GM12878 (cell line): Measurements from ENCODE around the gene HOXA1. TPM values are rescaled to one million over a fixed set of nuclear protein-coding genes. Genes with fewer than 3 reads are reported as not detected.

Experiments
- BCL11A ChIP-seq: IDR thresholded peaks from 2 replicates; pipeline ENCODE4 v1.6.1; 2011; ENCODE audit warnings: low read depth, low read length
- BHLHE40 ChIP-seq, 2 experiments: fragments of 450-650 bp in 1 of 2; IDR thresholded peaks; 2 replicates each; pipeline ENCODE4 v1.6.1; 2011 to 2017; ENCODE audit warnings: low read depth in 2 of 2, borderline replicate concordance in 1 of 2, improper control_type of control experiment in 1 of 2, low read length in 1 of 2, mild to moderate bottlenecking in 1 of 2
- CREM ChIP-seq: IDR thresholded peaks from 2 replicates; pipeline ENCODE4 v1.6.1; 2014; ENCODE audit warnings: antibody characterized with exemption, low read depth
- EGR1 ChIP-seq, 2 experiments: IDR thresholded peaks; 1 replicate in 1 of 2; 2 replicates in 1 of 2; pipeline ENCODE4 v1.6.1; 2011 to 2012; ENCODE audit warnings: low read depth in 2 of 2, low read length in 2 of 2, borderline replicate concordance in 1 of 2, mild to moderate bottlenecking in 1 of 2, moderate library complexity in 1 of 2
- FOS ChIP-seq: IDR thresholded peaks from 3 replicates; pipeline ENCODE4 v1.6.1; 2011; ENCODE audit warnings: borderline replicate concordance; ENCODE audit not compliant: insufficient read length; ENCODE audit errors: extremely low read depth
- GATAD2B ChIP-seq: fragments of 450-650 bp; conservative IDR thresholded peaks from 2 replicates; pipeline ENCODE4 v1.6.1; 2017; ENCODE audit warnings: low read depth, mild to moderate bottlenecking, moderate library complexity
- HDAC6 ChIP-seq: fragments of 200-600 bp; sonication (generic); IDR thresholded peaks from one replicate; pipeline ENCODE4 v1.8.0; 2017; ENCODE audit warnings: antibody characterized with exemption; ENCODE audit not compliant: unreplicated experiment
- JUNB ChIP-seq: IDR thresholded peaks from 2 replicates; pipeline ENCODE4 v1.6.1; 2016; ENCODE audit warnings: antibody characterized with exemption, mild to moderate bottlenecking
- NFYB ChIP-seq: IDR thresholded peaks from 2 replicates; pipeline ENCODE4 v1.6.1; 2011; ENCODE audit warnings: low read depth, mild to moderate bottlenecking, low read length, improper control_type of control experiment, moderate library complexity; ENCODE audit not compliant: insufficient read depth
- PKNOX1 ChIP-seq: fragments of 450-650 bp; IDR thresholded peaks from 2 replicates; pipeline ENCODE4 v1.6.1; 2016; ENCODE audit warnings: mild to moderate bottlenecking
- POLR2AphosphoS5 ChIP-seq: IDR thresholded peaks from 2 replicates; pipeline ENCODE4 v1.6.1; 2011; ENCODE audit warnings: mild to moderate bottlenecking, low read length, inconsistent platforms
- RAD51 ChIP-seq: fragments of 450-650 bp; IDR thresholded peaks from 2 replicates; pipeline ENCODE4 v1.6.1; 2016; ENCODE audit warnings: moderate library complexity, mild to moderate bottlenecking, inconsistent platforms
- RB1 ChIP-seq: fragments of 450-650 bp; formaldehyde crosslinking; IDR thresholded peaks from 2 replicates; pipeline ENCODE4 v1.6.1; 2017; ENCODE audit warnings: mild to moderate bottlenecking, borderline replicate concordance
- RBBP5 ChIP-seq: fragments of 200-600 bp; sonication (generic); conservative IDR thresholded peaks from 2 replicates; pipeline ENCODE4 v1.6.1; 2016
- RFX5 ChIP-seq: IDR thresholded peaks from 2 replicates; pipeline ENCODE4 v1.6.1; 2011; ENCODE audit warnings: low read depth, low read length, improper control_type of control experiment
- RUNX3 ChIP-seq: IDR thresholded peaks from 2 replicates; pipeline ENCODE4 v1.6.1; 2012; ENCODE audit warnings: low read length, inconsistent platforms
- SIN3A ChIP-seq: IDR thresholded peaks from 2 replicates; pipeline ENCODE4 v1.6.1; 2012; ENCODE audit warnings: low read depth, low read length, improper control_type of control experiment
- SPI1 ChIP-seq: IDR thresholded peaks from 2 replicates; pipeline ENCODE4 v1.6.1; 2011; ENCODE audit warnings: low read depth, mild to moderate bottlenecking, low read length, moderate library complexity, borderline replicate concordance; ENCODE audit not compliant: insufficient read depth
- USF2 ChIP-seq: IDR thresholded peaks from 2 replicates; pipeline ENCODE4 v1.6.1; 2011; ENCODE audit warnings: low read depth, low read length, improper control_type of control experiment, borderline replicate concordance
- ZNF24 ChIP-seq: fragments of 450-650 bp; IDR thresholded peaks from 2 replicates; pipeline ENCODE4 v1.6.1; 2017; ENCODE audit warnings: antibody characterized with exemption, mild to moderate bottlenecking
- ZNF687 ChIP-seq: fragments of 450-650 bp; IDR thresholded peaks from 2 replicates; pipeline ENCODE4 v1.6.1; 2017; ENCODE audit warnings: mild to moderate bottlenecking, moderate library complexity
- ZZZ3 ChIP-seq: IDR thresholded peaks from 2 replicates; pipeline ENCODE4 v1.6.1; 2011; ENCODE audit warnings: low read depth; ENCODE audit not compliant: control insufficient read depth, insufficient read length
- polyA plus RNA-seq, 11 experiments: library from polyadenylated mRNA; depleted of rRNA in 4 of 11; unstranded in 6 of 11; stranded (reverse) in 5 of 11; fragments of >200 nt; fragmentation: Nextera tagmentation in 4 of 11; fragmentation: Illumina TruSeq in 1 of 11; extraction: Ambion mirVana in 4 of 11; extraction: Trizol in 1 of 11; gene quantifications; 1 replicate in 1 of 11; 2 replicates in 10 of 11; pipeline versions ENCODE4 v1.2.1 to v1.2.3, GENCODE V29; 2011 to 2016; ENCODE audit warnings: inconsistent platforms in 2 of 11, missing spikeins in 2 of 11, low read depth in 1 of 11
- total RNA-seq, 4 experiments: library from RNA; depleted of rRNA in 3 of 4; stranded (reverse); fragments of >200 nt in 3 of 4; fragmentation: Illumina TruSeq in 1 of 4; extraction: Trizol in 1 of 4; gene quantifications; 2 replicates each; pipeline versions ENCODE4 v1.2.1 to v1.2.3, GENCODE V29; 2013 to 2021
- TF ChIP-seq, protein P1 (sequence below): IDR thresholded peaks from 2 replicates; pipeline ENCODE4 v1.6.1; 2011; ENCODE audit warnings: low read depth, mild to moderate bottlenecking, low read length, moderate library complexity, borderline replicate concordance; ENCODE audit errors: extremely low read depth

Gene HOXA1
- total and polyA plus RNA-seq, 10 of the 15 experiments (the other 5 are each of a cell fraction or from before 2014, with no cell fraction given) = 0.06 to 1.7 (median 0.18) TPM; not detected in 3

DNA sequence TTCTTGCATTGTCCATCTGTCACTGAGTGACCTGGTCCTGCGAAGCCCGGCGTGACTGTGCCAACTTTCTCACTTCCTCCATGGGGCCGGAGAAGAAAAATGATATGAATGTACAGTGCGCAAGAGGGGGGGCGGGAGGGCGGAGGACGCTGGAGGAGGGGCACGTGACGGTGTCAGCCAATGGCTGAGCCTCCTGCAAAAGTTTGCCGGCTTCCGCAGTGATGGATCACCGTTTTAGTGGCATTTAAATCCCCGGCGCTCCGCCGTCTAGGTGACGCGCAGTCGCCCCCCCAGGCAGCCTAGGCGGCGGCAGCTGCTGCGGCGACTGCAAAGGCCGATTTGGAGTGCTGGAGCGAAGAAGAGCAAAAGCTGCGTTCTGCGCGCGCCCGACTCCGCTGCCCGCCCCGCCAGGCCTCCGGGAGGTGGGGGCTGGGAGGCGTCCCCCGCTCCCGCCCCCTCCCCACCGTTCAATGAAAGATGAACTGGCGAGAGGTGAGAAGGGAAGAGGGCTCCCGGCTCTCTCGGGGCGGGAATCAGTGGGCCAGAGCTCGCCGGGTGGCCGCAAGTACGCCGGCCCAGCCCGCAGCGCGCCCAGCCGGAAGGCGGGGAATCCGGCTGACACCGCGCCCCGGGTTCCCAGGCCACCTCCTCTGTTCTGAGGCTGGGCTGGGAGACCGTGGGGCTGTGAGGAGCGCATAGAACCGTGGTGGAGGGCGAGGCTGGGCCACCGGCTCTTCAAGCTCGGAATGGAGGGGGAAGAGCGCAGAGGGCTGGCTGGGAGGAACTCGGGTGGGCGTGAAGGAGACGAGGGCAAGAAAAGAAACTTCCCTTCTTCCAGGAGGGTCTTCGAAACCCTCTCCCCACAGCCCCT, at the start of gene HOXA1 (continued):
- TF ChIP-seq ZNF687 (no peak), BCL11A (0 out of 2 replicates have a peak, but pooled peaks have one; percentile 45), ZZZ3 (no peak), POLR2AphosphoS5 (peak; percentile 41; the same call in 1 of the 2 replicates), ZNF24 (no peak), USF2 (peak; percentile 85), RFX5 (no peak), FOS (peak; percentile 6), PKNOX1 (peak; percentile 67; the same call in 1 of the 2 replicates), EGR1 (IDR thresholded peaks at IDR 0.05; ENCODE audit: borderline replicate concordance in 1 of 2, low read depth in 2 of 2, low read length in 2 of 2) (0 out of 3 replicates have a peak, but pooled peaks of 1 of the 2 experiments have one; percentile 5), RB1 (peak; percentile 48; the same call in 1 of the 2 replicates), JUNB (peak; percentile 37), GATAD2B (peak; percentile 20; the same call in 1 of the 2 replicates), RBBP5 (no peak), RUNX3 (no peak), HDAC6 (peak; percentile 39), SPI1 (peak; percentile 89), NFYB (peak; percentile 76; the same call in 1 of the 2 replicates), BHLHE40 (IDR thresholded peaks at IDR 0.05; ENCODE audit: borderline replicate concordance in 1 of 2, low read depth in 2 of 2, low read length in 1 of 2) (peak; percentile 26 to 75; a peak in 2 of 4 replicates), SIN3A (no peak; the same call in 1 of the 2 replicates), CREM (0 out of 2 replicates have a peak, but pooled peaks have one; percentile 10), RAD51 (peak; percentile 73; the same call in 1 of the 2 replicates)
- TF ChIP-seq, protein P1, sequence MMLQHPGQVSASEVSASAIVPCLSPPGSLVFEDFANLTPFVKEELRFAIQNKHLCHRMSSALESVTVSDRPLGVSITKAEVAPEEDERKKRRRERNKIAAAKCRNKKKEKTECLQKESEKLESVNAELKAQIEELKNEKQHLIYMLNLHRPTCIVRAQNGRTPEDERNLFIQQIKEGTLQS = peak; percentile 47; the same call in 1 of the 2 replicates
